Tibial nerve (tissue), 4 donors: ENCODE data around the gene ELAVL4. TPM values are rescaled to one million over a fixed set of nuclear protein-coding genes. Genes with fewer than 3 reads are reported as not detected.

Experiments
- DNase-seq, 2 donors: peaks; one replicate each; pipeline ENCODE4 v3.0.0-alpha.2; 2019; ENCODE audit warnings: low spot score in 2 of 2
- H3K27ac ChIP-seq, 4 donors: fragments of 200-600 bp; sonication (generic) in 3 of 4; one replicate each; pipeline ENCODE4 v1.5.1; 2017 to 2019; ENCODE audit warnings: mild to moderate bottlenecking in 1 of 4
- H3K27me3 ChIP-seq, 2 donors: fragments of 200-600 bp; sonication (generic) in 1 of 2; one replicate each; pipeline versions ENCODE4 v1.5.1 to v1.6.0; 2017 to 2019
- H3K36me3 ChIP-seq, 3 donors: fragments of 200-600 bp; sonication (generic); one replicate each; pipeline ENCODE4 v1.5.1; 2018 to 2019
- H3K4me1 ChIP-seq, 4 donors: fragments of 200-600 bp; sonication (generic) in 3 of 4; one replicate each; pipeline ENCODE4 v1.5.1; 2017 to 2019
- H3K4me3 ChIP-seq, 4 donors: fragments of 200-600 bp; sonication (generic) in 3 of 4; one replicate each; pipeline ENCODE4 v1.5.1; 2017 to 2019; ENCODE audit warnings: mild to moderate bottlenecking in 1 of 4, moderate library complexity in 1 of 4
- H3K9me3 ChIP-seq, 4 donors: fragments of 200-600 bp; sonication (generic) in 3 of 4; one replicate each; pipeline ENCODE4 v1.5.1; 2017 to 2019
- EP300 ChIP-seq, 2 donors: sonication (generic); formaldehyde crosslinking; IDR thresholded peaks; one replicate each; pipeline ENCODE4 v1.6.1; 2017; ENCODE audit warnings: antibody characterized with exemption in 2 of 2, mild to moderate bottlenecking in 1 of 2
- POLR2A ChIP-seq, 2 donors: fragments of 450-650 bp; IDR thresholded peaks; one replicate each; pipeline ENCODE4 v1.6.1; 2017; ENCODE audit warnings: antibody characterized with exemption in 2 of 2, mild to moderate bottlenecking in 2 of 2, moderate library complexity in 2 of 2
- WGBS, 2 donors: methylation state at CpG; one replicate each; pipeline ENCODE4 v1.1.5; 2018; 5-methylcytosine and 5-hydroxymethylcytosine counted together
- total RNA-seq, 4 donors: library from RNA; depleted of rRNA; stranded (reverse); fragments of >200 nt; gene quantifications; one replicate each; pipeline ENCODE4 v1.1.0, GENCODE V29; 2016
- TF ChIP-seq, protein P1 (sequence below), 5 experiments: fragments of 200-600 bp in 3 of 5; fragments of 450-650 bp in 2 of 5; sonication (generic) in 3 of 5; IDR thresholded peaks; one replicate each; pipeline ENCODE4 v1.5.1; 2016 to 2019; ENCODE audit warnings: antibody characterized with exemption in 5 of 5, mild to moderate bottlenecking in 3 of 5, moderate library complexity in 2 of 5

Gene ELAVL4
- total RNA-seq, 4 donors from 2014 or later: not detected

DNA sequence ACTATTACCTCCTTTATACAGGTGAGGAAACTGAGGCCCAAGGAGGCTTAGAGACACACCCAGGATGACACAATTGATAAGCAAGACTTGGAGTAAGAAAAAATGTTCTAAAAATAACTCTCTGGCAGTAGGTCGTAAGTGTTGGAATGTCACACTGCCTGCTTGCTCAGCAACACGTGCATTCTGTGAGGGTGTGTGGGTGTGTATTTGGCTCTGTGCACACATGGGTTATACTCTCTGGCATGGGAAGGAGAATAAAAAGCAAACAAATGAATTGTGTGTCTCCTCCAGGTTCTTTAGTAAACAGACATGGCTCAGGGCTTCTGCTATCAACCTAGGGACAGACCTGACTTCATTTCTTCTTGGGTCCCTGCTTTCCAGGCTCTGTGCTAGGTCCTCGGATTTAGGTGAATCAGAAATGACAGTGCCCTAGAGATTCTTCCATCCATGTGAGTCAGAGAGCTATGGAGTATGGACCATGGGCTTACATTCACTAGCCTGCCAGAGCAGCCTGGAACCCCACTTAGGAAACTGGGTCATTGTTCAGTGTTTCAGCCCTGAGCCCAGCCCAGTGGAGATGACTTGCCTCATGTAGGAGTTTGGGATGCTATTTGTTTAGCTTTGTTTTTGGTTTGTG, 72.4 kb downstream of the ELAVL4 start:
- no peaks in the 10 kb centered on the region for H3K4me1 ChIP-seq
- no peaks in the 10 kb centered on the region for H3K9me3 ChIP-seq
- H3K4me3 ChIP-seq: no peak overlapping the region
- no peak for TF ChIP-seq EP300 (IDR thresholded peaks at IDR 0.05)
- TF ChIP-seq, protein P1, sequence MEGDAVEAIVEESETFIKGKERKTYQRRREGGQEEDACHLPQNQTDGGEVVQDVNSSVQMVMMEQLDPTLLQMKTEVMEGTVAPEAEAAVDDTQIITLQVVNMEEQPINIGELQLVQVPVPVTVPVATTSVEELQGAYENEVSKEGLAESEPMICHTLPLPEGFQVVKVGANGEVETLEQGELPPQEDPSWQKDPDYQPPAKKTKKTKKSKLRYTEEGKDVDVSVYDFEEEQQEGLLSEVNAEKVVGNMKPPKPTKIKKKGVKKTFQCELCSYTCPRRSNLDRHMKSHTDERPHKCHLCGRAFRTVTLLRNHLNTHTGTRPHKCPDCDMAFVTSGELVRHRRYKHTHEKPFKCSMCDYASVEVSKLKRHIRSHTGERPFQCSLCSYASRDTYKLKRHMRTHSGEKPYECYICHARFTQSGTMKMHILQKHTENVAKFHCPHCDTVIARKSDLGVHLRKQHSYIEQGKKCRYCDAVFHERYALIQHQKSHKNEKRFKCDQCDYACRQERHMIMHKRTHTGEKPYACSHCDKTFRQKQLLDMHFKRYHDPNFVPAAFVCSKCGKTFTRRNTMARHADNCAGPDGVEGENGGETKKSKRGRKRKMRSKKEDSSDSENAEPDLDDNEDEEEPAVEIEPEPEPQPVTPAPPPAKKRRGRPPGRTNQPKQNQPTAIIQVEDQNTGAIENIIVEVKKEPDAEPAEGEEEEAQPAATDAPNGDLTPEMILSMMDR (IDR thresholded peaks at IDR 0.05): no peak
- no peak for TF ChIP-seq POLR2A (IDR thresholded peaks at IDR 0.05)
- WGBS, 2 donors: 29 to 33% methylated on average over 3 of the region's 3 CpGs
- H3K27ac ChIP-seq: no peak overlapping the region
- H3K27me3 ChIP-seq: no peaks in the 10 kb centered on the region
- no peaks in the 10 kb centered on the region for H3K36me3 ChIP-seq
- DNase-seq: no peak

DNA sequence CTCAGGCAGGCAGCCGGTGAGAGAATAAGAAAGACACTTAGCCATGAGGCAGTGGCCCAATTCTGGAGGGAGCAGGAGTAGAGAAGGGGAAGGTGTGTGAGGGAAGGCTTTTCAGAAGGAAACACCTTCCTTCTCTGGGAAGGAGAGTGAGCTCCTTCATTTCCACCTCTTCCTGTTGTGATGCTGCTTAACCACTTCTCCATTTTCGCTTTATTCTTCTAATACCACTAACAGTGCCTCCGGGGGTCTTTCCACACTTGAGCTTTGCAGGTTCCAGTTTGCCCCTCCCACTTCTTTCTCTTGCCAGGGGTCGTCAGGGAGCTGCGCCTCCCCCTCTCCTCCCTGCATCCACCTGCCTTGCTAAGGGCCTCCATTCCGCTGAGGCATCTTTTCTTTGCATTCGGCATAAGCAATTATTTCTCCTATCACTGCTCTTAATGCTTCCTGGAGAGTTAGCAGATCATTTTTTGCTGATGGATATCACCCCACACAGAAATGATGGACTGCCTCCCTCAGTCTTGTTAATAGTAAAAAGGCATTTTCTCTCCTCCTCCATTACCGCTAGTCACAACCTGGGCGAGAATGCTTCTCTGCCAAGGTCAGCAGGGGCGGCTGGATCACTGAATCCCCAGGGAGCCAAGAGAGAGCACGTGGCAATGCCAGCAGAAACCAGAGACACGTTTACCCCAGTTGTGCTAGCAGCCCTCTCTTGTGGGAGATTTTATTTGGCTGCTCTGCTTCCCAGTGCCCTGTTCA, 74.8 kb downstream of the ELAVL4 start:
- no peak overlapping the region for H3K27ac ChIP-seq
- no peaks in the 10 kb centered on the region for H3K4me1 ChIP-seq
- no peak for DNase-seq
- H3K4me3 ChIP-seq: no peak overlapping the region
- no peaks in the 10 kb centered on the region for H3K27me3 ChIP-seq
- 40 to 41% methylated on average over 12 of the region's 12 CpGs for WGBS, 2 donors
- TF ChIP-seq, protein P1 (IDR thresholded peaks at IDR 0.05): no peak
- TF ChIP-seq POLR2A (IDR thresholded peaks at IDR 0.05) (no peak), EP300 (IDR thresholded peaks at IDR 0.05) (no peak)
- no peaks in the 10 kb centered on the region for H3K9me3 ChIP-seq
- H3K36me3 ChIP-seq: no peaks in the 10 kb centered on the region

DNA sequence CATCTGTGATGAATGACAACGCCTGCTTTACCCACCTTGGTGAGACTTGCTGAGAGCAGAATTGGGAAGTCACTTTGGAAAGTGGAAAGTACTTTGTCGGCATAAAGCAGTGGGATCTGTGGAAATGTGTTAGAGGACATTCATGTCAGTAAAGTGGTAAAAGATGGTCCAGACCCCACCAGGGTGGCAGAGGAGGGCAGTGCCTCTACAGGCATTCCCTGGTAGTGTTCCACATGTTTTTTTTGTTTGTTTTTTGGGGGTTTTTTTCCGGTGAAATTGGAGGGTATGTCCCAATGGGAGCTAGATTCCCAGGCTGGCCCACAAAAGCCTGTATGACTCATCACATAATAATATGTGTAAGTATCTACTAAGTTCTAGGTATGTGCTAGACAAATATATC, 80.6 kb downstream of the ELAVL4 start:
- TF ChIP-seq, protein P1 (IDR thresholded peaks at IDR 0.05): no peak
- TF ChIP-seq POLR2A (IDR thresholded peaks at IDR 0.05) (no peak), EP300 (IDR thresholded peaks at IDR 0.05) (no peak)
- Histone ChIP-seq H3K4me3 (no peak overlapping the region), H3K9me3 (no peaks in the 10 kb centered on the region), H3K27me3 (no peaks in the 10 kb centered on the region), H3K27ac (no peak overlapping the region), H3K36me3 (no peaks in the 10 kb centered on the region), H3K4me1 (no peaks in the 10 kb centered on the region)
- WGBS, 2 donors: 82 to 87% methylated on average over 3 of the region's 3 CpGs
- no peak for DNase-seq

DNA sequence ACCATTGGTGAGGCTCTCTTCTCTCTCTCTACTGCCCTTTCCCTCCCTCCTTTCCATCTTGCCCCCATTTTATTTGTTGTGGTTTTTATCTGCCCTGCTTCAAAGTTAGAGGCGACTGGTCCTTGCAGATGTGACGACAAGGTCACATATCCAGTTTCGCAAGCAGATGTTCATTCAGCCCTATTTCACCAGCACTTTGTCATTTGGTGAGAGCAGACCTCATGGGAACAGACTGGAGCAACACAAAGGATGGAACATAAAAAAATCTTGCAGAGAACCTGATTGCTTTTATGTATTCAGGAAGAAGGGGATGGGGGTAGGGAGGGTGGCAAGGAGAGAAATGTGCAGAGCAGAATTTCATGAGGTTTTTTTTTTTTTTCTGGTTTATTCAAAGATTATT, 84.3 kb downstream of the ELAVL4 start:
- WGBS, 2 donors: 43 to 57% methylated on average over 3 of the region's 3 CpGs

DNA sequence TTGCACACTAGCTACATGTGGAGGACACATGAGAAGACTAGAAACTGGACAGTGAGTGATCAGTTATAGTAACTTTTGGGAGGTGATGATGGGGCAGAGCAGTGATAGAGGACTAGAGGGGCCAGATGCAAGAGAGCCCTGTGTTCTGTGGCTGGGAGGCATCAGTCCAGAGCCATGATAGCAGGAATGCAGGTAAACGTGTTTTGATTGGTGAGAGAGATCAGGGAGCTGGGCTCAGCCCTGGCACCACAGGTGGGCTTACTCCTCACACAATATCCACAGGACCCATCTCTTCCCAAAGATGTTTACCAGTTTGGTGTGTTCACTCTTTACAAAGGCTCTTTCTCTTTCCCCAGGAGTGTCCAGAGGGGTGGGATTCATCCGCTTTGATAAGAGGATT, 86.5 kb downstream of the ELAVL4 start:
- Histone ChIP-seq H3K9me3 (no peaks in the 10 kb centered on the region), H3K27ac (no peak overlapping the region), H3K4me1 (no peaks in the 10 kb centered on the region), H3K36me3 (no peaks in the 10 kb centered on the region), H3K4me3 (no peak overlapping the region), H3K27me3 (no peaks in the 10 kb centered on the region)
- WGBS, 2 donors: 76 to 84% methylated on average over 2 of the region's 2 CpGs
- TF ChIP-seq POLR2A (IDR thresholded peaks at IDR 0.05) (no peak), EP300 (IDR thresholded peaks at IDR 0.05) (no peak)
- TF ChIP-seq, protein P1 (IDR thresholded peaks at IDR 0.05): no peak
- DNase-seq: no peak

More for the DNA sequence above, 84.3 kb downstream of the ELAVL4 start:
- no peak overlapping the region for H3K4me3 ChIP-seq
- H3K27me3 ChIP-seq: no peaks in the 10 kb centered on the region
- no peak for TF ChIP-seq EP300 (IDR thresholded peaks at IDR 0.05)
- TF ChIP-seq, protein P1 (IDR thresholded peaks at IDR 0.05): no peak
- TF ChIP-seq POLR2A (IDR thresholded peaks at IDR 0.05): no peak
- H3K36me3 ChIP-seq: no peaks in the 10 kb centered on the region
- no peak for DNase-seq
- no peaks in the 10 kb centered on the region for H3K4me1 ChIP-seq
- no peak overlapping the region for H3K27ac ChIP-seq
- no peaks in the 10 kb centered on the region for H3K9me3 ChIP-seq
